SHP77 treated with DMSO at 0.1 percent for 48 hours (cell line): ENCODE data around the gene TEX35.
"Not testable (repeated sequence)": the region's sequence is repeated elsewhere in the genome, so short reads cannot be mapped to it uniquely, and the experiment has no call there.

Experiments
- DNase-seq: peaks from one replicate; lab custom pipeline; 2025; lab: John Stamatoyannopoulos, UW

Gene TEX35

DNA sequence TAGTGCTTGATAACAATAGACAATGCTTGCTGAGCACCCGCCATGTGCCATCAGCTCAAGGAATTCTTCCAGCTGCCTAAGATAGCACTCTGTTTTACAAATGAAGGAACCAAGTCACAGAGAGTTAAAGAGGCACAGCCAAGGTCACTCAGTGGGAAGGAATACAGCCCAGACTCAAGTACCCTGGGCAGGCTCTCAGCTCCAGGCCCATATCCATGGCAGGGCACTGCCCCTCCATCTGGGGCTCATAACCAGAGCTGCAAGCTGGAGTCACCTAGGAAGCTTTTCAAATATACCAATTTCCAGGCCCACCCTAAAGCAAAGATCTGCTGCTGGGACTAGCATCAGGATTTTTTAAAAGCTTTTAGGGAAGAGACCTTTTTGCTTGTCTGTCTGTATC, 17.8 kb upstream of the TEX35 start:
- DNase-seq, result no peak

GRCh38 chr1:178495741-178496409, 17.0 kb upstream of the TEX35 start:
- no peak for DNase-seq

GRCh38 chr1:178496410-178497135, 16.3 kb upstream of the TEX35 start, which contains the start of gene CLEC20A:
TSS of gene CLEC20A (minus strand) at chr1:178496964. CDS start at chr1:178496939, 25 bp downstream.
- DNase-seq, result no peak

DNA sequence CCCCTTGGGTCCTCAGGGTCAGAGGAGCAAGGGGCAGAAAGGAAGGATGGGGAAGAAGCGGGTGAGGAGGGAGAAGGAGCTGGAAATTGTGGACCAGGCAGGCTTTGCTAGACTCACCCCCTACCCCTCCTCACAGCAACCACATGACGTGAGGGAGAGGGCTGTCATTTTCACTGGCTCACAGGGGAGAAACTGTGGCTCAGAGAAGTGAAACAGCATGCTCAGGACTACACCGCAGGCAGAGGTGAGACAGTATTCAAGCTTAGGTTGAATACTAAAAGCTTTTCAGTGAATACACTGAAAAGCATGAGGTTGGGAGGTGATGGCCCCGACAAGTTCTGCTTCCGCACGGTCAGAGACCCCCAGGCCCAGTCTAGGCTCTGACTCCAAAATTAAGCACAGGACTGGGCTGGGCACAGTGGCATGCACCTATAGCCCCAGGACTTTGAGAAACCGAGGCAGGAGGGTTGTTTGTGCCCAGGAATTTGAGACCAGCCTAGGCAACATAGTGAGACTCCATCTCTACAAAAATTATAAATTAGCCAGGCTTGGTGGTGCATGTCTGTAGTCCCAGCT, 14.9 kb upstream of the TEX35 start:
- no peak for DNase-seq

DNA sequence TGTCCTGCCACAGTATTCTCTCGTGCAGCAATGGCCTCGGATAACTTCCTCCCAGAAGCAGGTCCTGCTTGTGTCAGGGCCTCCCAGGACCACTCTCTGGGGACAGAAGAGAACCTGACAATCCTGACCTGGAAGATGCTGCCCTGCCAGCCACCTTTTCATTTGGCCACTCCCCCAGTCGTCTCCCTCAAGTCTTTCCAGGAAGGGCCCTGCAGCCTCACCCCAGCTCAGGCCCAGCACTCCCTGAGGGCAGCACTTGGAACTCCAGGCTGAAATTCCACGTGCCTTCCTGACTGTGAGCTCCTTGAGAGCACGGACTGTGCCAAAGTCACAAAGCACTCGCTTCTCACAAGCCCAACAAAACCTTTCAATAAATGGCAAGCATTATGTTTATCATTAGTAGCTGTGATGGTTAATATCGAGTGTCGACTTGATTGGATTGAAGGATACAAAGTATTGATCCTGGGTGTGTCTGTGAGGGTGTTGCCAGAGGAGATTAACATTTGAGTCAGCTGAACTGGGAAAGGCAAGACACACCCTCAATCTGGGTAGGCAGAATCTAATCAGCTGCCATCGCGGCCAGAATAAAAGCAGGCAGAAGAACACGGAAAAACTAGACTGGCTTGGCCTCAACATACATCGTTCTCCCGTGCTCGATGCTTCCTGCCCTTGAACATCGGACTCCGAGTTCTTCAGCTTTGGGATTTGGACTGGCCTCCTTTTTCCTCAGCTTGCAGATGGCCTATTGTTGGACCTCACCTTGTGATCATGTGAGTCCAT, 13.8 kb upstream of the TEX35 start:
- DNase-seq, result no peak

DNA sequence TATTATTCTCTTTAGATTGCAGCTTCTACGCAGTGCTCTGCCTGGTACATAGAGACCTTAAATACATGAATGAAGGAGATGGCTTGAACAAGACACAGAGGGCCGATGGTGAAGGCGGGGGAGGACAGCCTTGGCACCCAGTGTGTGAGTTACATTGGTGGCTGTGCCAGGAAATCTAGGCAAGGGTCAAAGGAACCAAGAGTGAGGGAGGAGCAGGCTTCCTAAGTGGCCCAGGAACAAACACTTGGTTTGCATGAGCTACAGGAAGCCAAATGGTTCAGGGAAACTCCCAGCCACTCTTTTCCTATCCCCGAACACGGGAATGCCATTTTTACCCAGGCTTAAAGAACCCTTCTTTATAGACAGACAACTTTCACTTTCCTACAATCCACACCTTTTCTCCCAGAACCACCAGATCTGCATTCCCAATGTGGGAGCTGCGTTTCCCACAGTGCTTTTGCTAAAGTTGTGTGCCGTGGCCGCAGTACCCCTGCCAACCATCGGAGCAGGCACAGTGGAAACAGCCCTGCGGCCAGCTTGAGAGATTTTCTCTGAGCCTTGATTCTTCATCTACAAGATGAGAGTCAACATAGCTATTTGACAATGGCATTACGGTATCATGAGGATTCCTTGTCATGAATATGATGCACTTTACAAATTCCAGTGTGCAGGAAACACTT, 12.7 kb upstream of the TEX35 start:
- DNase-seq, result no peak

DNA sequence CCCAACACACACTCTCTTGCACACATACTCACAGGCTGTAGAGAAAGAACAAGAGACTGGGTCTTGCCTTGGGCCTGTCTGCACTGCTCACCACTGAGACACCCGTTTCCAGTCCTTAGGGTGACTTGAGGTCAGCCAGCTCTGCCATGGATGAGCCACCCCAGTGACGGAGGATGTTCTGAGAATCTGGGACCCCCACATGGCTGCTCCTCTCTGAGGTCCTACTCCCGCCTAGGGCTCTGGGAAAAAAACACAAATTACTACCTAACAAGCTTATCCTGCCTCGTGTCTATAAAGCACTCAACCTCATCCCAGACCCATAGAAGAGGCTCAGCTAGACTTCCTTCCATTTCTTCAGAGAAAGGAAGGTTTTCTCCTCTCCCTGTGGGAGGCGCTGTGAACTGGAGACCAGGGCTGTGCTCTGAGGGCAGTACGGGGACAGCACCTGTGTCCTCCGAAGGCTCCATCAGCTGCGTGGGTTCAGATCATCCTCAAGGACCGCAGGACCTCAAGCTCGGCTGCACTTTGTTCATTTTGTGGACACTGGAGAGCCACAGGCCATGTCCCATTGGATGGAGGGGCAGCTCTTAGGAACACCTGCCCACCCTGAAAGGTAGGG, 11.9 kb upstream of the TEX35 start:
- DNase-seq, result no peak

GRCh38 chr1:178501705-178502329, 11.1 kb upstream of the TEX35 start:
- peak; percentile 49 for DNase-seq

GRCh38 chr1:178502330-178502714, 10.6 kb upstream of the TEX35 start:
- DNase-seq, result no peak

DNA sequence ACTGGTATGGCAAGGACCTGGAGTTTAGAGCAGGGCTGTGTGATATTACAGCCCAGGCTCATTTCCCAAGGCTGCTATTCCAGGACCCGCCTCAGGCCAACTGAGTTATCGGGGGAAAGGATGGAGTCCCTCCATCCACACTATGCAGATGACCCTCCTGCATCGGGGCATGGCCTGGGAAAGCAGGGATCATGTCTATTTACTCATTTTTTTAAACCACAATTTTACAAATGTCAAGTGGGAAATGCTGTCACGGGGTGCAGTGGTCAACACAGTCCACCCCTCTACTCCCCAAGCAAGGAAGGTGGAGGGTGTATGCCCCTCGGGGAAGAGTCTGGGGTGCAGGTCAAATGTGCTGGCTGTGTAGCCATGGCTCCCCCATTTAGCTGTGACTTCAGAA, 10.1 kb upstream of the TEX35 start:
- no peak for DNase-seq

GRCh38 chr1:178503316-178503715, 9.6 kb upstream of the TEX35 start:
- not testable (repeated sequence) for DNase-seq

DNA sequence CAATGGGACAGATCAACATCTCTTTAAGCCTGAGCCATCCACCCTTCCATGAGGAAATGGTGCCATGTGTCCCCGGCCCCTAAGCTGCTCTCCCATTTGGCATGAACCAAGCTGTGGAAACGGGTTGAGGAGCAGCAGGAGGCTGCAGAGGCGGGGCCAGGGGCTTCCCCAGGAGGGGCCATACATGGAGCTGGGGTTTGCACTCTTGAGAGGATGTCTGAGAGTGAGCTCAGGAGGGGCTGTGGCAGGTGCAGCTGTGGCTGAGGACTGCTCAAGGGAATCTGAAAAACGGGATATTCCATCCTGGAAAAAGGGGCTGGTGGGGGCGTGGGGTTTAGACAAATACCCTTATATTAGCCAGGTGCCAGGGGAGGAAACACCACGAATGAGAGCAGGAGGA, 9.1 kb upstream of the TEX35 start:
- no peak for DNase-seq

GRCh38 chr1:178504286-178504685, 8.6 kb upstream of the TEX35 start:
- no peak for DNase-seq

DNA sequence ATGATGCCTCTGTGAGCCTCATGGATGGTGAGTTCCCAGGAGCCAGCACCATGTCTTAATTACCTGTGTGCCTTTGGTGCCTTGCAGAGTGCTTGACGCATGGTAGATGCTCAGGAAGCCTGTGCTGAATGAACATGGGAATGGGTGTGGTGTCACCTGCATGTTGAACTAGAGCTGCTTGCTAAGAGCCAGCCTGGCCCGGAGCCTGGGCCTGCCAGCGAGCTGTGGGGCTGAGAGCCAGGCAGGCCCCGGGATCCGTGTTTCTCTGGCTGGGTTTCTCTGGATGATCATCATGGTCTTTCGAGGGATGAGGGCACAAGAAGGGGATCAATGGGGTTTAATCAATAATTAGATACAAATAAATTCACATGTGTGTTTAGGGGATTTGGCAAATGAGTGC, 6.7 kb upstream of the TEX35 start:
- no peak for DNase-seq

GRCh38 chr1:178506669-178507068, 6.2 kb upstream of the TEX35 start:
- DNase-seq, result no peak

DNA sequence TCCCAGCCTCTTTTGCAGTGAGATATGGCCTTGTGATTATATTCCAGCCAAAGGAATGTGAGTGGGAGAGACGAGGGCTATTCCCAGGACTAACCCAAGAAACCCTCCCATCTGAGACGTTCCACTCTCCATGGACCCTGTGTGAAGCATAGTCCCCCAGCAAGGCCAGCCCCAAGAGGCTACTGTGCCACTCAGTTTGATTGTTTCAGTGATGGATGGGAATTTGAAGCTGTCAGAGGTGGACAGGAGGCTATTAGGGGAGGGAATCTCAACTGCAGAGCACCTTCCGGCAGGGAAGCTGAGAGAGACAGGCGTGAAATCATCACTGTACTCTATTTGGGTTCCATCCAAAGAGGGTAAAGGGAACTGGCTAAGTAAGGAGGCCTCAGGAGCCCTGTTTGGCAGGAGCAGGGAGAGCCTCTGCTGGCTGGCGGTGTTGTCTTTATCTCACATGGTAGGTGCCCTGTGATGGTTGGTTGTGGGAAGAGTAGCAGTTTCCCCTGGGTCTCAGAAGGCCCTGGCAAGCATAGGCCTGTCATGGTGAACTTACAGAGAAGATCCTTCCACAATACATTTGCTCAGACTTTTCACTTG, 3.4 kb upstream of the TEX35 start:
- DNase-seq, result no peak

DNA sequence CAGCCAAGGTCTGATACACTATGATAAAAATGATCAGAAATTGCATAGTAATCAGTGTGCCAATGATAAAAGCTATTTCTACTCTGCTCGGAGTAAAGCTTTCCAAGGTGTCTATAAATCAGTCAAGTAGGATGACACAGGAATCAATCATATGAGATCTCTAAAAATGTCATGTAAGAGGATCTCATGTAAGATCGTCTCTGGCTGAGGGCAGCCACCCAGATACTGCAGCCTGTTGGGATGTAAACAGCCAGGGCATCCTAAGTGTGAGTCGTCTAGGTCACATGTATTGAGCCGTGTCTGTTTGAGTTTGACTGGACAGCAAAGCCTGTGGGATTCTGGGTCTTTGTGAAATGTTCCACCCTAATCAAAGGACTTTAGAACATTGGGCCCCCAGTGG, 2.8 kb upstream of the TEX35 start:
- no peak for DNase-seq

- DNase-seq, result no peak
Observed at GRCh38 chr1:178513278-178513983, 522 bp downstream of the TEX35 start.

GRCh38 chr1:178516110-178516509, 3.2 kb downstream of the TEX35 start:
- DNase-seq, result no peak

DNA sequence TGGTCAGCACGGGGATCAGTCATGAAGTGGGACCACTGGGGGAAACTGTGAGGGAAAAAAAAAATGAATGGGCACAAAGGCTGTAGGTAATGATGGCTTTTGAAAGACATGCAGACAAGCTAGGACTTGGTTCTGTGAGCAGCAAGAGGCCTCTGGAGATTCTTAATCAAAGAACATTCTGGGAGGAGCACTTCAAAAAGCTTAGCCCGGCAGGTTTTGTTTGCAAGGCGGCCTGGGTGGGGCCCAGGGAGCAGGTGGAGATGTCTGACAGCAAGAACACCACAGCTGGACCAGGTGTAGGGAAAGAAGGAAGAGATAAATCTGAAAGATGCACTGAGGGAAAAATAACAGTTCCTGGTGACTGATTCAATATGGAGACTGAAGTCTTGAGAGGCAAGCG, 6.0 kb downstream of the TEX35 start:
- no peak for DNase-seq
